Measurements from ENCODE around the gene KRT80. TPM values are rescaled to one million over a fixed set of nuclear protein-coding genes. Genes with fewer than 3 reads are reported as not detected.
A peak's percentile ranks its signal among the peaks of the same experiment; 100 is the strongest.

KRT80 gene
- total RNA-seq, 1 experiment from 2014 or later = 51.5 TPM

DNA sequence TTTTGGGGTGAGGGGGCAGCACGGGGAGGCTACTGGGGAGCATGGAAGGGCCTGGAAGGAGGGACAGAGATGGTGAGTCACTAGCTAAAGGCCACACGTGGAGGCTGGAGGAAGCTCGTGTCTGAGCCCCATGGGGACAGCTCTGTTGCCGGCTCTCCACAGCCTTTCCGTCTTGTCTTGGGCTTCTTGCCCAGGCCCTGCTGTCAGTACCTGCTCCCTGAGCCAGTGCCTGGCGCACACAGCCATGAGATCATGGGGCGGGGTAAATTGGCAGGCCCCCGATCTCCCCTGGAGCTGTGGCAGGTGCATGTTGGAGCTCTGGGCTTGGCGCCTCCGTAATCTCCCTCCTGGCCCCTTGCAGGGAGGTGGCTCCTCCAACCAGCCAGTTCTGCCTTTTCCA, 16.1 kb upstream of the KRT80 start:
- peaks cover 52% of the 10 kb centered on the region for H3K4me1 ChIP-seq (ENCODE audit: control insufficient read depth, insufficient read depth, low read length)
- DNase-seq (ENCODE audit: low read depth, low spot score) = no peak
- ATAC-seq = no peak
- peak overlapping the region; percentile 48 for H3K27ac ChIP-seq (ENCODE audit: low read length)
- in situ Hi-C loops (cut with HindIII; ENCODE audit: low pct_unique_long_range_greater_than_20kb, low sequenced_read_pairs) = no loop called here
- no peaks in the 10 kb centered on the region for H3K27me3 ChIP-seq (ENCODE audit: control insufficient read depth, insufficient read depth, low read length)
- intact Hi-C loops (cut with micrococcal nuclease; ENCODE audit: unreplicated experiment) = no loop called here
- no peaks in the 10 kb centered on the region for H3K36me3 ChIP-seq (ENCODE audit: control insufficient read depth, insufficient read depth, low read length)
- ChIA-PET CTCF (interaction anchor here (0.6 to 2.0 kb wide), 5 partner anchors 16 to 71 kb away, joined by 3 to 4 read pairs (median 4); partner anchors contain the start of gene KRT80), POLR2A (no interaction called here)
- BruUV-seq (replicated peaks) = no TSS peak
- H3K4me3 ChIP-seq (ENCODE audit: low read depth in 2 of 2, low read length in 2 of 2) = no peak overlapping the region
- H3K9me3 ChIP-seq (ENCODE audit: control insufficient read depth, insufficient read depth, low read depth, low read length) = no peaks in the 10 kb centered on the region
- TF ChIP-seq, protein P1, sequence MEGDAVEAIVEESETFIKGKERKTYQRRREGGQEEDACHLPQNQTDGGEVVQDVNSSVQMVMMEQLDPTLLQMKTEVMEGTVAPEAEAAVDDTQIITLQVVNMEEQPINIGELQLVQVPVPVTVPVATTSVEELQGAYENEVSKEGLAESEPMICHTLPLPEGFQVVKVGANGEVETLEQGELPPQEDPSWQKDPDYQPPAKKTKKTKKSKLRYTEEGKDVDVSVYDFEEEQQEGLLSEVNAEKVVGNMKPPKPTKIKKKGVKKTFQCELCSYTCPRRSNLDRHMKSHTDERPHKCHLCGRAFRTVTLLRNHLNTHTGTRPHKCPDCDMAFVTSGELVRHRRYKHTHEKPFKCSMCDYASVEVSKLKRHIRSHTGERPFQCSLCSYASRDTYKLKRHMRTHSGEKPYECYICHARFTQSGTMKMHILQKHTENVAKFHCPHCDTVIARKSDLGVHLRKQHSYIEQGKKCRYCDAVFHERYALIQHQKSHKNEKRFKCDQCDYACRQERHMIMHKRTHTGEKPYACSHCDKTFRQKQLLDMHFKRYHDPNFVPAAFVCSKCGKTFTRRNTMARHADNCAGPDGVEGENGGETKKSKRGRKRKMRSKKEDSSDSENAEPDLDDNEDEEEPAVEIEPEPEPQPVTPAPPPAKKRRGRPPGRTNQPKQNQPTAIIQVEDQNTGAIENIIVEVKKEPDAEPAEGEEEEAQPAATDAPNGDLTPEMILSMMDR (IDR thresholded peaks at IDR 0.05) = no peak

DNA sequence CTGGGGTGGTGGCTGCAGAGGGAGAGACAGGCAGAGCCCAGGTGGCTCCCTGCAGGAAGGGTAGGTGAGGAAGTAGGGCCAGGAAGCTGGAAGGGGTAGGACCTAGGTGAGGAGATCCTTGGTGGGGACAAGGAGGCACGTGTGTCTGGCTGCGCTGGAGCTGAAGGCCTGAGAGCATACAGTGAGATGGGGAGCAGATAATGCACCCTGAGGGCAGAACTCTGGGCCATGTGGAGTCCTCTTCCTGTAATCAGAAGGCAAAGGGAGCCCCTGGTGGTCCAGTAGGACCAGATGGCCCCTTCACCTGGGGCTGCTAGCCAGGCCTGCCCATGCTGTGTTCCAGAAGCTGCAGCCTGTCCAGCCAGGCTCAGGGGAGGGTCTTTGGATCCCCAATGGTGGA, 15.3 kb upstream of the KRT80 start:
- in situ Hi-C loops (cut with HindIII; ENCODE audit: low pct_unique_long_range_greater_than_20kb, low sequenced_read_pairs) = no loop called here
- no peak for DNase-seq (ENCODE audit: low read depth, low spot score)
- no peaks in the 10 kb centered on the region for H3K9me3 ChIP-seq (ENCODE audit: control insufficient read depth, insufficient read depth, low read depth, low read length)
- ATAC-seq = no peak
- H3K27me3 ChIP-seq (ENCODE audit: control insufficient read depth, insufficient read depth, low read length) = no peaks in the 10 kb centered on the region
- H3K36me3 ChIP-seq (ENCODE audit: control insufficient read depth, insufficient read depth, low read length) = no peaks in the 10 kb centered on the region
- TF ChIP-seq SIN3A (IDR thresholded peaks at IDR 0.05; ENCODE audit: borderline replicate concordance, insufficient read depth, low read depth, low read length) = no peak
- no peak for TF ChIP-seq TCF7L2 (IDR thresholded peaks at IDR 0.05; ENCODE audit: low read depth, low read length)
- TF ChIP-seq POLR2AphosphoS5 (IDR thresholded peaks at IDR 0.05; ENCODE audit: low read depth, low read length) = no peak
- TF ChIP-seq, protein P1 (IDR thresholded peaks at IDR 0.05) = no peak
- TF ChIP-seq, protein P2, sequence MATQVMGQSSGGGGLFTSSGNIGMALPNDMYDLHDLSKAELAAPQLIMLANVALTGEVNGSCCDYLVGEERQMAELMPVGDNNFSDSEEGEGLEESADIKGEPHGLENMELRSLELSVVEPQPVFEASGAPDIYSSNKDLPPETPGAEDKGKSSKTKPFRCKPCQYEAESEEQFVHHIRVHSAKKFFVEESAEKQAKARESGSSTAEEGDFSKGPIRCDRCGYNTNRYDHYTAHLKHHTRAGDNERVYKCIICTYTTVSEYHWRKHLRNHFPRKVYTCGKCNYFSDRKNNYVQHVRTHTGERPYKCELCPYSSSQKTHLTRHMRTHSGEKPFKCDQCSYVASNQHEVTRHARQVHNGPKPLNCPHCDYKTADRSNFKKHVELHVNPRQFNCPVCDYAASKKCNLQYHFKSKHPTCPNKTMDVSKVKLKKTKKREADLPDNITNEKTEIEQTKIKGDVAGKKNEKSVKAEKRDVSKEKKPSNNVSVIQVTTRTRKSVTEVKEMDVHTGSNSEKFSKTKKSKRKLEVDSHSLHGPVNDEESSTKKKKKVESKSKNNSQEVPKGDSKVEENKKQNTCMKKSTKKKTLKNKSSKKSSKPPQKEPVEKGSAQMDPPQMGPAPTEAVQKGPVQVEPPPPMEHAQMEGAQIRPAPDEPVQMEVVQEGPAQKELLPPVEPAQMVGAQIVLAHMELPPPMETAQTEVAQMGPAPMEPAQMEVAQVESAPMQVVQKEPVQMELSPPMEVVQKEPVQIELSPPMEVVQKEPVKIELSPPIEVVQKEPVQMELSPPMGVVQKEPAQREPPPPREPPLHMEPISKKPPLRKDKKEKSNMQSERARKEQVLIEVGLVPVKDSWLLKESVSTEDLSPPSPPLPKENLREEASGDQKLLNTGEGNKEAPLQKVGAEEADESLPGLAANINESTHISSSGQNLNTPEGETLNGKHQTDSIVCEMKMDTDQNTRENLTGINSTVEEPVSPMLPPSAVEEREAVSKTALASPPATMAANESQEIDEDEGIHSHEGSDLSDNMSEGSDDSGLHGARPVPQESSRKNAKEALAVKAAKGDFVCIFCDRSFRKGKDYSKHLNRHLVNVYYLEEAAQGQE (IDR thresholded peaks at IDR 0.05; ENCODE audit: insufficient read depth in 1 of 2, low read depth in 2 of 2, low read length in 1 of 2) = no peak
- ChIA-PET POLR2A (no interaction called here), CTCF (interaction anchor here (0.6 to 0.7 kb wide), 2 partner anchors 29 to 59 kb away, joined by 3 to 4 read pairs; no protein-coding TSS in a partner anchor)
- no TSS peak for BruUV-seq (replicated peaks)
- peak overlapping the region; percentile 48; the same call in 1 of the 2 replicates for H3K27ac ChIP-seq (ENCODE audit: low read length)
- peaks cover 60% of the 10 kb centered on the region for H3K4me1 ChIP-seq (ENCODE audit: control insufficient read depth, insufficient read depth, low read length)
- intact Hi-C loops (cut with micrococcal nuclease; ENCODE audit: unreplicated experiment) = no loop called here
- no peak overlapping the region for H3K4me3 ChIP-seq (ENCODE audit: low read depth in 2 of 2, low read length in 2 of 2)

All from Panc1 (cell line).